Naive B cell (primary cell): ENCODE data around the gene JMJD6. TPM values are rescaled to one million over a fixed set of nuclear protein-coding genes. Genes with fewer than 3 reads are reported as not detected.
A peak's percentile ranks its signal among the peaks of the same experiment; 100 is the strongest.

Source experiments
- ATAC-seq, 2 donors: fragments of 150-1000 bp; cut with Tn5 transposase; 2 replicates each; pipeline ENCODE4 v1.10.0; 2021; ENCODE audit warnings: low read depth in 2 of 2, mild to moderate bottlenecking in 2 of 2, moderate library complexity in 2 of 2
- DNase-seq: peaks from one replicate; pipeline ENCODE4 v3.0.0; 2022
- H3K27ac Mint-ChIP-seq, 6 donors: one replicate each; pipeline ENCODE4 v1.8.0; 2020 to 2022; ENCODE audit warnings: mild to moderate bottlenecking in 6 of 6, mixed read lengths in 6 of 6, moderate library complexity in 5 of 6, inconsistent platforms in 2 of 6
- H3K27me3 Mint-ChIP-seq, 3 donors: one replicate each; pipeline ENCODE4 v1.8.0; 2021 to 2022; ENCODE audit warnings: mixed read lengths in 3 of 3, mild to moderate bottlenecking in 1 of 3
- H3K36me3 Mint-ChIP-seq, 2 donors: one replicate each; pipeline ENCODE4 v1.8.0; 2020 to 2022; ENCODE audit warnings: mixed read lengths in 2 of 2, inconsistent platforms in 1 of 2, mild to moderate bottlenecking in 1 of 2
- H3K4me1 Mint-ChIP-seq, 3 donors: one replicate each; pipeline ENCODE4 v1.8.0; 2020 to 2022; ENCODE audit warnings: mixed read lengths in 3 of 3, inconsistent platforms in 1 of 3, mild to moderate bottlenecking in 1 of 3, moderate library complexity in 1 of 3
- H3K4me3 Mint-ChIP-seq, 8 donors: one replicate each; pipeline ENCODE4 v1.8.0; 2020 to 2022; ENCODE audit warnings: mild to moderate bottlenecking in 8 of 8, mixed read lengths in 8 of 8, moderate library complexity in 8 of 8, inconsistent platforms in 2 of 8
- H3K9me3 Mint-ChIP-seq, 7 donors: one replicate each; pipeline ENCODE4 v1.8.0; 2020 to 2022; ENCODE audit warnings: mixed read lengths in 7 of 7, mild to moderate bottlenecking in 5 of 7, inconsistent platforms in 2 of 7, moderate library complexity in 1 of 7
- polyA plus RNA-seq, 6 donors: library from polyadenylated mRNA; unstranded; fragments of 300-500 nt; fragmentation: Illumina TruSeq; gene quantifications; one replicate each; pipeline ENCODE4 v1.2.3, GENCODE V29; 2021; ENCODE audit warnings: low read depth in 6 of 6

Gene JMJD6
- polyA plus RNA-seq, 6 donors from 2014 or later: 17.4 to 38.2 (median 20.0) TPM

GRCh38 chr17:76672270-76672851 is 54.0 kb downstream of the JMJD6 start:
- Mint-ChIP-seq H3K4me1 (peaks cover 19 to 24% (median 23%) of the 10 kb centered on the region in 3 donors), H3K27me3 (peaks cover 1 to 9% (median 9%) of the 10 kb centered on the region in 3 donors), H3K36me3 (no peaks in the 10 kb centered on the region), H3K27ac (peak overlapping the region in 5 of 6 donors; percentile 90 to 99 (median 97)), H3K9me3 (peaks cover 0 to 5% (median 0%) of the 10 kb centered on the region in 7 donors), H3K4me3 (peak overlapping the region; percentile 84 to 98 (median 94))
- no peak for DNase-seq
- ATAC-seq: no peak

GRCh38 chr17:76671912-76672262 is 54.5 kb downstream of the JMJD6 start:
- peak overlapping the region; percentile 86 to 99 (median 96) for H3K27ac Mint-ChIP-seq
- peaks cover 0 to 5% (median 0%) of the 10 kb centered on the region in 7 donors for H3K9me3 Mint-ChIP-seq
- DNase-seq (no peak), ATAC-seq (no peak)
- no peaks in the 10 kb centered on the region for H3K36me3 Mint-ChIP-seq
- peaks cover 19 to 24% (median 23%) of the 10 kb centered on the region in 3 donors for H3K4me1 Mint-ChIP-seq
- H3K27me3 Mint-ChIP-seq: peaks cover 6 to 14% (median 12%) of the 10 kb centered on the region in 3 donors
- H3K4me3 Mint-ChIP-seq: peak overlapping the region; percentile 84 to 98 (median 94)

- Mint-ChIP-seq H3K36me3 (no peaks in the 10 kb centered on the region), H3K4me1 (peaks cover 19 to 24% (median 23%) of the 10 kb centered on the region in 3 donors), H3K4me3 (peak overlapping the region; percentile 84 to 98 (median 94)), H3K27ac (peak overlapping the region; percentile 86 to 99 (median 96)), H3K27me3 (peaks cover 6 to 18% (median 12%) of the 10 kb centered on the region in 3 donors), H3K9me3 (peaks cover 0 to 5% (median 0%) of the 10 kb centered on the region in 7 donors)
- ATAC-seq: peak; percentile 98
- peak; percentile 98 for DNase-seq
These were observed 55.1 kb downstream of the JMJD6 start for GRCh38 chr17:76671123-76671911.

- Mint-ChIP-seq H3K9me3 (peaks cover 0 to 5% (median 0%) of the 10 kb centered on the region in 7 donors), H3K4me1 (peaks cover 19 to 24% (median 23%) of the 10 kb centered on the region in 3 donors), H3K27me3 (peaks cover 6 to 18% (median 15%) of the 10 kb centered on the region in 3 donors), H3K36me3 (no peaks in the 10 kb centered on the region), H3K4me3 (peak overlapping the region; percentile 31 to 98 (median 92)), H3K27ac (peak overlapping the region; percentile 59 to 99 (median 94))
- ATAC-seq: no peak
- DNase-seq: no peak
These were observed 55.7 kb downstream of the JMJD6 start for GRCh38 chr17:76670718-76671122.

GRCh38 chr17:76670020-76670717 is 56.2 kb downstream of the JMJD6 start:
- ATAC-seq: no peak
- Mint-ChIP-seq H3K9me3 (peaks cover 0 to 5% (median 0%) of the 10 kb centered on the region in 7 donors), H3K27me3 (peaks cover 7 to 20% (median 17%) of the 10 kb centered on the region in 3 donors), H3K4me1 (peaks cover 19 to 24% (median 23%) of the 10 kb centered on the region in 3 donors), H3K4me3 (peak overlapping the region in 5 of 8 donors; percentile 8 to 98 (median 91)), H3K27ac (peak overlapping the region in 4 of 6 donors; percentile 19 to 97 (median 75)), H3K36me3 (no peaks in the 10 kb centered on the region)
- no peak for DNase-seq

Other genes with a start within 250 kb of the JMJD6 start
- gene RHBDF2, start 225.2 kb downstream of the JMJD6 start, polyA plus RNA-seq: 100 to 1,000 TPM in 1 of 6 donors, 10 to 100 TPM in 5; 44.0 to 148 (median 51.7) TPM
- 1 to 10 TPM in 2 of 6 donors, under 1 TPM in 4; 0.21 to 2.4 (median 0.79) TPM for gene CYGB, start 188.9 kb downstream of the JMJD6 start, polyA plus RNA-seq
- 10 to 100 TPM; 21.6 to 54.4 (median 34.3) TPM for gene PRCD, start 186.6 kb downstream of the JMJD6 start, polyA plus RNA-seq
- gene ST6GALNAC2, start 140.7 kb downstream of the JMJD6 start, polyA plus RNA-seq: 1 to 10 TPM in 1 of 6 donors, under 1 TPM in 4, not detected in 1; 0.22 to 1.0 (median 0.48) TPM
- not detected for gene ST6GALNAC1, start 82.8 kb downstream of the JMJD6 start, polyA plus RNA-seq
- gene MXRA7, start 15.6 kb downstream of the JMJD6 start, polyA plus RNA-seq: 1 to 10 TPM; 1.8 to 7.7 (median 3.5) TPM
- 100 to 1,000 TPM; 119 to 177 (median 143) TPM for gene METTL23, start 233 bp upstream of the JMJD6 start, polyA plus RNA-seq
- gene SRSF2, start 10.7 kb upstream of the JMJD6 start, polyA plus RNA-seq: 100 to 1,000 TPM in 4 of 6 donors, 10 to 100 TPM in 2; 70.5 to 144 (median 112) TPM
- gene MFSD11, start 11.5 kb upstream of the JMJD6 start, polyA plus RNA-seq: 10 to 100 TPM; 18.3 to 39.2 (median 23.2) TPM
- gene MGAT5B, start 141.8 kb upstream of the JMJD6 start, polyA plus RNA-seq: not detected